ENCODE results near the gene PIGN.
A peak's percentile ranks its signal among the peaks of the same experiment; 100 is the strongest.

The PIGN gene, protein sequence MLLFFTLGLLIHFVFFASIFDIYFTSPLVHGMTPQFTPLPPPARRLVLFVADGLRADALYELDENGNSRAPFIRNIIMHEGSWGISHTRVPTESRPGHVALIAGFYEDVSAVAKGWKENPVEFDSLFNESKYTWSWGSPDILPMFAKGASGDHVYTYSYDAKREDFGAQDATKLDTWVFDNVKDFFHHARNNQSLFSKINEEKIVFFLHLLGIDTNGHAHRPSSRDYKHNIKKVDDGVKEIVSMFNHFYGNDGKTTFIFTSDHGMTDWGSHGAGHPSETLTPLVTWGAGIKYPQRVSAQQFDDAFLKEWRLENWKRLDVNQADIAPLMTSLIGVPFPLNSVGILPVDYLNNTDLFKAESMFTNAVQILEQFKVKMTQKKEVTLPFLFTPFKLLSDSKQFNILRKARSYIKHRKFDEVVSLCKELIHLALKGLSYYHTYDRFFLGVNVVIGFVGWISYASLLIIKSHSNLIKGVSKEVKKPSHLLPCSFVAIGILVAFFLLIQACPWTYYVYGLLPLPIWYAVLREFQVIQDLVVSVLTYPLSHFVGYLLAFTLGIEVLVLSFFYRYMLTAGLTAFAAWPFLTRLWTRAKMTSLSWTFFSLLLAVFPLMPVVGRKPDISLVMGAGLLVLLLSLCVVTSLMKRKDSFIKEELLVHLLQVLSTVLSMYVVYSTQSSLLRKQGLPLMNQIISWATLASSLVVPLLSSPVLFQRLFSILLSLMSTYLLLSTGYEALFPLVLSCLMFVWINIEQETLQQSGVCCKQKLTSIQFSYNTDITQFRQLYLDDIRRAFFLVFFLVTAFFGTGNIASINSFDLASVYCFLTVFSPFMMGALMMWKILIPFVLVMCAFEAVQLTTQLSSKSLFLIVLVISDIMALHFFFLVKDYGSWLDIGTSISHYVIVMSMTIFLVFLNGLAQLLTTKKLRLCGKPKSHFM

DNA sequence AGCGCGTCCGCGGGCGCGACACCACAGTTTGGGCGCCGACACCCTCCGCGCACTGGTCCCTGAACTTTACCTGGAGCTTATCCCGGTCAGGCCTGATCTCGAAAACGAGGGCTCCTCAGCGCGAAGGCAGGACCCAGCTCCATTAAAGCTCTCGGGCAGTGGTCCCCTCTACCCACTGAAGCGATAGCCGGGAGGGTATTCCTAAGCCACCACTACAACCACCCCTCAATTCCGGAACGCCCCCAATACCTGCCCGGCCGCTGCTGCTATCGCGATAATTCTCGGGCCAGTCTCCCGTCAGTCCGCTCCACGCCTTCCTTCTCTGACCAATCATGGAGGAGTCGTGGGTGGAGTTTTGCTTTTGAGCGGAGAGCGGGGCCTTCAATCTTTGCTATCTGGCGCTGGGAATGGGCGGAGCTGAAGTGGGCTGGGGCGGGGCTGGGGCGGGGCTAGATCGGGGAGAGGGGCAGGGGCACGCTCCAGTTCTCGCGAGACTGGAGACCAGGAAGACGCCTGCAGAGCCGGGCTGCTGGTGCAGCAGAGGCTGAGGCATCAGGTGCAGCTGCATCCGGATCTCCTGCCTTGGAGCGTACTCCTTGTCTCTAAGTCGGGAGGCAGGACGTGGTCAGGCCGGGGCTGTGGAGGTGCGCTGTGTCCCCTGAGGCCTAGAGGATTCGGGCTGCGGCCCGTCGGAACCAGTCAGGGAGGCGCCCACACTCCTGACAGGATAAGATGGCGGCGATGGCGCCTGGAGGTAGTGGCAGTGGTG lies at the start of gene PIGN, which contains the start of gene RELCH:
Gene PIGN, minus strand, starts transcription at position 283 of the 769 bp plus-strand sequence. CDS start 25,703 bp downstream, outside the sequence.
Gene RELCH, plus strand, starts transcription at position 482 of the 769 bp plus-strand sequence. Its CDS starts 251 bp downstream, at position 733.
- DNase-seq = peak; percentile 98 to 99

DNA sequence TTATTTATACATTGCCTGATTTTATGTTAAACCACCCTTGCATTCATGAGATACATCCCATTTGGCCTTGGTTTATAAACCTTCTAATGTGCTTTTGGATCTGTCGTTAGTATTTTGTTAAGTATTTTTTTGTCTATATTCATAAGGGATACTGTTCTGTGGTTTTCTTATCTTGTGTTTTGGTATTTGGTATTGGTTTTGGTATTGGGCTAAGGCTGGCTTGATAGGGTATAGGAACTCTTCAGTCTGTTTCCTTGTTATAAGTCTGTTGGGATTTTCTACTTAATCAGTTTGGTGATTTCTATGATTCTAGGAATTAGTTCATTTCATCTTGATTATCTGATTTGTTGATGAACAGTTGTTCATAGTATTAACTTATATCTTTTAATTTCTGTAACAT lies 49.4 kb upstream of the PIGN start:
- no peak for DNase-seq

DNA sequence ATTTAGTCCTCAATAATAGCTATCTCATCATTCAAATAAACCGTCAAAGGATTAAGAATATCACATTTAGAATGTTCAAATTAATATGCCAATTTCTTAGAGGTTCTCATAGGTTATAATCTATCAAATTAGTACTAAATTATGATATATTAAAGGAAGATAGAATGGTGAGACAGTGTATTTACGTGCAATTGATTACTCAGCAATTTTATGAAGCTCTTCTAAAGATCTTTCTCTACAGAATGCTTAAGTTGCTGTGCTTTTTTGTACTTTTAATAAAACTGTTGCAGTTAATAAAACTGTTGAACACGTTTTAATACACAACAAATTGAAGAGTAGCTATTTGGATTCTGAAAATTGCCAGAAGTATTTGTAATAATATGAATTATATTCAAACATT lies 39.2 kb upstream of the PIGN start:
- DNase-seq = no peak

DNA sequence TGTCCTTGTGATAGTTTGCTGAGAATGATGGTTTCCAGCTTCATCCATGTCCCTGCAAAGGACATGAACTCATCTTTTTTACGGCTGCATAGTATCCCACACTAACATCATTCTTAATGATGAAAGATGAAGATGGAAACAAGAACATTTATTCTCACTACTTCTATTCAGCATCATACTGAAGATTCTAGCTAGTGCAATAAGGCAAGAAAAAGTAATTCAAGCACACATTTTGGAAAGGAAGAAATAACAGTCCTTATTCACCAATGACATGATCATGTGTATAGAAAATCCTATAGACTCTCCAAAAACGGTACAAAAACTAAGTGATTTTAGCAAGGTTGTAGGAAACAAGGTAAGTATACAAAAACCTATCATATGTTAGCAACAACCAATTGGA lies 37.4 kb upstream of the PIGN start:
- no peak for DNase-seq

DNA sequence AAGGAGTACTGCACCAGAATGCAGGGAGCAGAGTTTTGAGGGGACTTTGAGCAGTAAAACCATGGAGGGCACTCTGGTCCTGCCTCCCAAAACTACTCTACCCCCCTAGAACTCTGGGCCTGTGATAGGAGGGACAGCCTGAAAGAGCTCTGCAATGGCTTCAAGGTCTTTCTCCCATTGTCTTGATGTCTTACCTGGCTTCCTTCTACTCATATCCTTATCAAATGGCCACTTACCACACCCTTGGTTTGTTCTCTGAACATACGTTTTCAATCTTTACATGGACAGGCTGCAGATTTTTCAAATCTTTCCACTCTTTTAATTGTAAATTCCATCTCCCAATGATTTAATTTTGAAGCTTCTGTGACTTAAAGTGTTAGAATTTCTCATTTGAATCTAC lies 27.9 kb upstream of the PIGN start:
- no peak for DNase-seq

DNA sequence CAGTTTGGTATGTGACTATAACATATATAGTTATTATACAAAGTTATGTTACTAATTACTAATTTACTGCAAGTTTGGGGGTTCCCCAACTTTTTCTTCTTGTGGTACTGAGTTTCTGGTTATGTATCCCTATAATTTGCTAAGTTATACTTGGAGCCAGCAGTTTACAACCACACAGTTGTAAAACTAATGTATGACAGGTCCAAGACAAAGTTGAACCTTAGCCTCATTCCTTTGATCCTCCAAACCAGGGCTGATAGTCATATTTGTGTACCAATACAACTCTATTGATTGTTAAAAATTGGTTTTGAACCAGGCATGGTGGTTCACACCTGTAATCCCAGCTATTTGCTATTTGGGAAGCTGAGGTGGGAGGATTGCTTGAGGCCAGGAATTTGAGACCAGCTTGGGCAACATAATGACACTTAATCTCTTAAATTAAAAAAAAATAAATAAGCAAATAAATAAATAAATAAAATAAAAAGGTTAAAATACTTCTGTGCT lies 24.5 kb upstream of the PIGN start:
- no peak for DNase-seq

DNA sequence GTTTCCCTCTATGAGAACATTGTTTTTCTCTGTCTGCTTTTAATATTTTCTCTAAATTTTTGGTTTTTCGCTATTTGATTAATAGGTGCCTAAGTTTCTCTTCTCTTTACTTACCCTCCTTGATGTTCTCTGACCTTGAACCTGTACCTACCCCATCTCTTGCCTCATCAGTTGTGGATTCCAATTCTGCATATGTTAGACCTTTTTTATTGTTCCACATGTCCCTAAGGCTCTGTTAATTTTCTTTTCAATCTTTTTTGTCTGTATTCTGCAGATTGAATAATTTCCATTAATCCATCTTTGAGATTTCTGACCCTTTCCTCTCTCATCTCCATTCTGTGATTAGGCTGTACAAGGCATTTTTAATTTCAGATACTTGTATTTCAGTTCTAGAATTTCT lies 23.3 kb upstream of the PIGN start:
- no peak for DNase-seq

DNA sequence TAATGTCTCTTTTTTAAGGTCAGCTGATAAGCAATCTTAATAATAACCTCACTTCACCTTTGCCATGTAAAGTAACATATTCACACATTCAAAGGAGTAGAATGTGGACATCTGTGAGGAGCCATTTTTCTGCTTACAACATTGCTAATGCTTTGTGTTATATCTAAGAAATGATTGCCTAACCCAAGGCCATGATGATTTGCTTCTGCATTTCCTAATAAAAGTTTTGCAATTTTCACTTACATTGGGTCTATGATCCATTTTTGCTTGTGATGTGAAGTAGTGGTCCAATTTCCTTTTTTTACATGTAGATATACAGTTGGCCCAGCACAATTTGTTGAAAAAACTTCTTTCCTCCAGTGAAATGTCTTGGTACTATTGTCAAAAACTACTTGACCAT lies 22.2 kb upstream of the PIGN start:
- no peak for DNase-seq

DNA sequence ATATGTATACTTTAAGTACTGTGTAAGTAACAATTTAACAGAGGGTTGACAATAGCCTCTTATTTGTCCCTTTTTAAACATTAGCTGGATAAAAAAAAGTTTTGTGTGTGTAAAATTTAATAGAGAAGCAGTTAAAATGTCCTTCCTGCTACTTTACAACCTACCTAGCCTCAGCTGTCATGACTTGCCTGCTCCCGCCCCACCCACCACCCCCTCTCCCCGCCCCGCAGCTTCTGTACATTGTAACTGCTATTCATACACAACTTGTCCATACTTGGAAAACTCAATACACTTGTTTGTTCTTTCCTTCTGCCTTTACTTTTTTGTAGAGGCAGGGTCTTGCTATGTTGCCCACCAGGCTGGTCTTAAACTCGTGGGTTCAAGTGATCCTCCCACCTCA lies 19.7 kb upstream of the PIGN start:
- DNase-seq = no peak

DNA sequence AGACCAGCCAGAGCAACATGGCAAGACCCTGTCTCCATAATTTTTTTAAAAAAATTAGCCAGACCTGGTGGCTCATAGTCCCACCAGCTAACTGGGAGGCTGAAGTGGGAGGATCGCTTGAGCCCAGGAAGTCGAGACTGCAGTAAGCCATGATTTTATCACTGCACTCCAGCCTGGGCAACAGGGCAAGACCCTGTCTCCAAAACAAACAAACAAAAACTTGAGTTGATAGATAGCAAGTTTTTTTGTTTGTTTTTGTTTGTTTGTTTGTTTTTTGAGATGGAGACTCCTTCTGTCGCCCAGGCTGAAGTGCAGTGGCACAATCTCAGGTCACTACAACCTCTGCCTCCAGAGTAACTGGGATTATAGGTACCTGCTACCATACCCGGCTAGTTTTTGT lies 19.0 kb upstream of the PIGN start:
- DNase-seq = no peak

DNA sequence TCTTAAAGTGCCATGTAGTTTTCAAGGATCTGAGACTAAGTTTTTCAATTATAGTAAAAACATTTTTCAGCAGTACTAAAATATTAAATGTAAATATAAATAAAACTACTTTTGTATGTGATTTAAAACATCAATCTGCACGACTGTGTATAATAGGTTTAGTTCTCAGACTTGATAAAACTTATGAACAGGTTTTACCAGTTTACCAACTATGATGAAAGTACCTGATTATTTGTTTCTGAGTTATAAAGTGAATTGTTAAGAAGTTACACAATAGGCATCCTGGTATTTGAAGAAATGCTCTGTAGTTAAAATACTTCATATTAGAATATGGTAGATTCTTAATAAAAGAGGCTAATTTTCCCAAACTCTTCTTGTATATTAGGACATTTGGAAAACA lies 15.0 kb upstream of the PIGN start:
- no peak for DNase-seq

DNA sequence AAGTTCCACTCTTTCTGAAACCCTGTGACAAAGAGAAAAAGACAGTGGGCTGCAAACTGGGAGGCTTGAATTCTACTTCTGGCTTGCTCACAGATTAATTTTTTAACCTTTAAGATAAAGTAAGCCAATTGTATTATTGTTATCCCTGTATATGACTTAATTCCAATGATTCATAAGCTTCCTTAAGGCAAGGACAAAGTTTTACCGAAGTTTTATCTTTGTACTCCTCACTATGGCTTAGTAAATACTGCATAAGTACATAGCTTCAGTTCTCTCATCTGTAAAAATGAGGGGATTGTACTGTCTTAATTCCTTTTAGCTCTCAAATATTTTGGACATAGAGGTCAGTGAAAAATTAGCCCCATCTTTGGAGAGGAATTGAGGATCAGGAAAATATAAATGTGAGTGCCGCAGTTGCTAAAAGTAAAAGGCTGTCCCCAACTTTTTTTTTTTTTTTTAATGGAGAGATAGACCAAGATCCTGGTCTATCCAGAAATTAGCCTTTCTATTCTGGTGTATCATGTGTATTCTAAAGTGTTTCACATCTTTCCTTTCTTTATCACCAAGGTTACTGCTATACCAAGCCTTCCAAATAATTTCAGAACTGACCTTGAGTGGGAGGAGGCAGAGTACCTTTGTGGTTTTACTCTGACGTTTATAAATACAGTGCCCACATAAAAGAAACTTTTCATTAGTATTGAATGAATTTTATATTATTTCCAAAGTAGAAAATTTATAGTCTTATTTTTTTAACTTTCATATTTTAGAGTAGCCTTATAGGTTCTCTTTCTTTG lies 13.5 kb upstream of the PIGN start:
- DNase-seq = no peak

DNA sequence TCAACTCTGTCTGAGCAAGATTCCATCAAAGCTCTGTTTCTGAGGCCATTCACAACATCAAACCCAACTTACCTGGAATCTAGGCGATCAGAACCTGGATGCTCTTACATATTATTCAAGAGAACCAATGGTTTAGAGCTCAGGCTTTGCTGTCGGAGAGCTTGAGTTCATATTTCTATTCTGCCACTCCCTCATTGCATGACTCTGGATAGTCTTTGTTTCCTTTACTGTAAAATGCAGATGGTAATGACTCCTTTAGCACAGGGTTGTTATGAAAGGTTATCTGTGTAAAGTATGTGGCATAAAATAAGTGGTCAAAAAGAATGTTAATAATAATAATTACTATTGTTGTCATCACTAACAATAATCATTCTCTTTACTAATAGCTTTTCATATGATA lies 12.8 kb upstream of the PIGN start:
- no peak for DNase-seq

DNA sequence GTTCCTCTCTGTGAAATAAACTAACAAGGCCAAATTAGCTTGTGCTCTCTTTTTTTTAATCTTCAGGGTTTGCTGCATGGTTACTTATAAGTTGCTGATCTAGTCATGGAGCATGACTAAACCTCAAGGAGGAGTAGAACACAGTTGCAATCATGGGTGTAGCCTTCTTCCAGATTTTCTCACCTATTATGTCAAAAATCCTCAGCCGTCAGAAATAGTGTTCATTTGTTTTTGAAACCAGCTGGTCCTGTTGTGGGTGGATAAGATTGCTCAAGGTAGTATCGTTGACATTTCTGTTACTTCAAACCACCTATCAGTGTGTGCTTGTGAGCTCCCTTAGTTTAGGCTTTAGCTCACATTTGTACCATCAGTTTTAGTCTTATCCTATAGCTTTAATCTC lies 11.4 kb upstream of the PIGN start:
- no peak for DNase-seq

DNA sequence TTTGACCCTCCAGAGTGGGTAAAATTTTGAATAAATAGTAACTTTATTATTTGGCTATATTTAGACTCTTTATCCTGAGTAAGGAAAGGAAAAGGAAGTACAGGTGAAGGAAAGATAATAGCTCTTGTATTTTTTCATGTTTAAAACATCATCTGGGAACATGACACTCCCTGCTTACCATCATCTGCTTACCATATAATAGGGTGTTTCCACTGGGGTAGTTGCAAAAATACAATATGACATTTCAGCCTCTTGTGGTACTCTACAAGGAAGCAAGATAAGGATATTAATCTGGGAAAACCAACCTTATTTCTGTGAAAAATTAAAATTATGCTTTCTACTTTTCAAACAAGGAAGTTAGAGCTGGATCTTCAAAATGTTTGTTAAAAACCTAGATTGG lies 10.1 kb upstream of the PIGN start:
- DNase-seq = no peak

DNA sequence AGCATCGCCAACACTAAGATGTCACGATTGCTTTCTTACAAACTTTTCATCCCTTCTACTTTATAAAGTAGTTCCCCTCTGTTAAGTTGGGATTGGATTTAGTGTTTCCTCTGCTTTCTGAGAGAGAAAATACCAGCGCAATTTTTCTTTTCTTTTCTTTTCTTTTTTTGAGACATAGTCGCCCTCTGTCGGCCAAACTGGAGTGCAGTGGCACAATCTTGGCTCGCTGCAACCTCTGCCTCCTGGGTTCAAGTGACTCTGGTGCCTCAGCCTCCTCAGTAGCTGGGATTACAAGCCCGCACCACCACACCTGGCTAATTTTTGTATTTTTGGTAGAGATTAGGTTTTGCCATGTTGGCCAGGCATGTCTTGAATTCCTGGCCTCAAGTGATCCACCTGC lies 9.2 kb upstream of the PIGN start:
- DNase-seq = no peak

DNA sequence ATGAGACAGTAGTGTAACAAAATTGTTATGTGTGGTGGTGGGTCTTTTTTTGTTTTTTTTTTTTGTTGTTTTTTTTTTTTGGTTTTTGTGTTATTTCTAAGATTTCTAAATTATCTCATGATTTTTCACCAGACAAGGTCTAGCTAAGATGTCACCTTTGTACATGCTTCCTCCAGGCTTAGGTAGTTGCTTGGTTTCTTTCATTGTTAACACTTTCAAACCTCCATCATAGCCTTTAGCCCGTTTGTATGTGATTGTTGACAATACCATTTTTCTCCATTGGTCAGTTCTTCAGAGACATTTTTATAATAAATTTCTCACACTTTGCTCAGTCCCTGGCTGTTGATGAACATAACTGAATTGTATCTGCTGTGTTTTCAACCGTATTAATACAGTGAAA lies 2.4 kb upstream of the PIGN start:
- DNase-seq = no peak

DNA sequence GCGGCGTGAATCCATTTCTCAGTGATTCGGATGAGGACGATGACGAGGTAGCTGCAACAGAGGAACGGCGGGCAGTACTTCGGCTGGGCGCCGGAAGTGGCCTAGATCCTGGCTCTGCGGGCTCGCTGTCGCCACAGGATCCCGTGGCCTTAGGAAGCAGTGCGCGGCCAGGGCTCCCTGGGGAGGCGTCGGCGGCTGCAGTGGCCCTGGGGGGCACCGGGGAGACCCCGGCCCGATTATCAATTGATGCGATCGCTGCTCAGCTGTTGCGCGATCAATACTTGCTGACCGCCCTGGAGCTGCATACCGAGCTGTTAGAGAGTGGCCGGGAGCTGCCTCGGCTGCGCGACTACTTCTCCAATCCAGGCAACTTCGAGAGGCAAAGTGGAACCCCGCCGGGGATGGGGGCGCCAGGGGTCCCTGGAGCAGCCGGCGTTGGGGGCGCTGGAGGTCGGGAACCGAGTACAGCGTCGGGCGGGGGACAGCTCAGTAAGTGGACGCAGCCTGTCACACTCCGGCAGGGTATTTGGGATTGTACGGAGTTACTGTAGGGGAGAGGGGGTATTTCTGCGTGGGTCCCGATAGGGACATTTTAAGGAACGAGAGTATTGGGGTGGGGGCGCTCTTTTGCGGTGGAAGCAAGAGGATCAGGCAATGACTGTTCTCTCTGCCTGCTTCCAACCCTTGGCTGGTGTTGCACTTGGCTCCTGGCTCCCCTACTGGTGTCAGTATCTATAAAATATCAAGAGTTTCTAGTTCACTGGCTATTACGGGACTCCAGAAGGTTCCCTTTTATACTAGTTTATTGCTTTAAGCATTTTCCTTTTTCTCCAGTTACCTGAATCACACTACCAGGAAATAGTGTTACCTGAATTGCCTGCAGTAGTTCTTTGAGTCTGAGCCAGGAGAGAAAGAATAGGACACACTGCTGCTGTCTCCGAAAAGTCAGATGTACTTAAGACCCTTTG lies 971 bp upstream of the PIGN start:
- peak in 1 of 2 donors; percentile 21 for DNase-seq

DNA sequence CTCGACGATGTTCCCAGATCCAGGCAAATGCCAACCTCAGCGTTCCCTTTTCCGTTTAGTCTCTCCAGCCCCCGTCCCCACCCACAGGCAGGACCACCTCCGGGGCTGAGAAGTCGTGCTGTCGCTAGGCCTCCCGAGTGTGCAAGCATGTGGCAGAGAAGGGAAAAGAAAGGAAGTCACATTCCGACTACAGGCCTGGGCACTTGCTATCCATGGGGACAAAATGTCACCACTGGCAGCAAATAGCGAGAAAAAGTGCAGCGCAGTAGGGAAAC lies 420 bp downstream of the PIGN start:
- DNase-seq = no peak

DNA sequence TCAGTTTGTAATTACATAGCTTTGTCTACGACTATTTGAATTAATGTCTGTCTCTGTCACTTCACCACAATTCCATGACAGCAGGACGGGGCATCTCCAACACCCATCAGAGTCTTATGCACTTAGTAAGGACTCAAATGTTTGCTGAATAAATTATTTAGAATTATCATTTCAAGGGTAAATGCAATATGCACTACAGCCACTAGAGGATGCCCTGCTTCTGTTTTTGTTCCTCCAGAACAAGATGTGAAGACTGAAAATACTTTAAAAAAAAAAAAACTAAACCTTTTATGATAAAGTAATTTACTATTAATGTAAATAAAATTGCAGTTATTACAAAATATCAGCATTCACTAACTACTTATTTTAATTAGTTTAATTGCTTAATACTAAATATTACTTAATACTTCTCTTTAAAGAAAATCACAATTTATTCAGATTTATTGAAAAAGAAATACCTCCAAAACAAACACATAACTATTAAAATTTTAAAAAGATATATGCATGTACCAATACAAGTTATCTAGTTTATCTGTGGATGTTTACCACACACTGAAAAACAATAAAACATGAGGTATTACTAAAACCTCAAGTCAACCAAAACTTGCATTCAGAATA lies 3.2 kb downstream of the PIGN start:
- DNase-seq = peak; percentile 35 to 75

DNA sequence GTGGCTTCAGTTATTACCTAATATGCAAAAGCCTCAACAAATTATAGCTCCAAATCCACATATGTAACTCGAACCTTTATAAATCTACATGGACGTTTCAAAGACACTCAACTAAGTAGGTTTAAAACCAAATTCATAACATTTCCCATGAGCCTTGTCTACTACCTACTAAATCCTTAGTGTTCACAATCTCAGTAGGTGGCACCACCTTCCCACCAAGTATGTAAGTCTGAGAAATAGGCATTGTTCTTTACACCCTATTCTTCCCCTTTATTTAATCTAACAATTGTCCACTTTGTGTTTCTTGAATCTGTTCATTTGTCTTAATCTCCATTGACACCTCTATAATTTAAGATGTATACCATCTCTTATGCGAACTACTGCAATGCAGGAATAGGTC lies 4.6 kb downstream of the PIGN start:
- DNase-seq = no peak

Data from CD4-positive, alpha-beta T cell treated with Interleukin-4 for 1 hour (primary cell).